Heart left ventricle (tissue), 13 donors: ENCODE data around the gene TUBB2B.

Source experiments
- CTCF ChIP-seq, 12 donors: fragments of 200-600 bp; sonication (generic) in 4 of 12; IDR thresholded peaks; one replicate each; pipeline versions ENCODE4 v1.5.0 to v1.8.0; 2018 to 2022; ENCODE audit warnings: antibody characterized with exemption in 12 of 12, mild to moderate bottlenecking in 5 of 12
- POLR2A ChIP-seq, 2 donors: fragments of 450-650 bp; IDR thresholded peaks; one replicate each; pipeline ENCODE4 v1.6.1; 2017; ENCODE audit warnings: antibody characterized with exemption in 2 of 2, mild to moderate bottlenecking in 2 of 2, moderate library complexity in 2 of 2
- donor health status: ischemic (EF 13 %, LVEDD 7.1; RV severe dilation, severe dysfunction).
- donor health status: DM: no; HTN: yes; CAD: no.
- donor health status: DM: no; HTN: no; CAD: no.
- donor health status: ischemic (EF 25% LVEDD 6.9; RV normal size, moderate dysfunction).
- donor health status: ischemic (EF 25% LVEDD 5.7; RV mildly dilated, moderate dysfunction).
- donor health status: ischemic (EF 35%, LVEDD 5.7; RV mildly dilated, moderate dysfunction).
- donor health status: nonischemic (EF 11% LVEDD 7.7; RV severe dilation, severe dysfunction).
- donor health status: DM: yes; HTN: yes; CAD: no.
- donor health status: PGD.
- donor health status: ischemic (EF 29% LVEDD 5.4; RV normal size, mild dysfunction).
- donor health status: nonischemic (EF 23%, LVEDD 6.1; RV moderate dilation, normal function).

DNA sequence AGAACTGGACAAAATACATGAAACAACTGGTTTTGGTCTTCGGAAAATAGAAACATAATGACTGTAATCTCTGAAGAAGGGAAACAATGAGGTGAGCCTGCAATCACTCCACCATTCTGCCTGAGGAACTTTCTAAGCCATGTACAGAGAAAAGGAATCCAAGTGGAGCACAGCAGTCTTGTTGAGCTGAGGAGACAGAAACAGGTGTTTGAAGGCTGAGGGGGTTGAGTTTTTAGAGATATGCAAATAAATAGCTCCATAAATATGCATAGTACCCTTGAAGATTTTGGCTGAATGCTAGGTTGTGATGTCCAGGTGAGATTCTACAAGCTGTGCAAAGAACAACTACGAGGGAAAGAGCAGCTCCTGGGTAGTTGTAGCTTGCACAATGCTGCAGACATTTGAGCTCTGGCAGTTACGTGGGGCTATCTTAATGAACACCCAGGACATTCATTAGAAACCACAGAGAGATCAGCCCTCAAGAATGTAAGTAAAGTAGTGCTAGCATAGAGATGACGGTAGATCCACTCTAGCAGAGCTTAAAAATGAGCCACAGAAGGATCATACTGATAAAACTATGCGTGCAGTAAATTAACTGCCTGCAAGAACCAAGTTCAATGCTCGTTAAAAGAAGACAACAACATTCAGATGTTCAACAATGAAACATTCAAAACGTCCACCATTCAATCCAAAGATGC is 24.3 kb downstream of the TUBB2B start:
- no peak for TF ChIP-seq CTCF (IDR thresholded peaks at IDR 0.05)
- no peak for TF ChIP-seq POLR2A (IDR thresholded peaks at IDR 0.05)
